ENCODE data around the gene CENPC. TPM values are rescaled to one million over a fixed set of nuclear protein-coding genes. Genes with fewer than 3 reads are reported as not detected.
"Not testable (repeated sequence)": the region's sequence is repeated elsewhere in the genome, so short reads cannot be mapped to it uniquely, and the experiment has no call there.

Gene CENPC
- total and polyA plus RNA-seq, 9 donors = 10.9 to 23.4 (median 13.5) TPM

GRCh38 chr4:67452100-67452845 is 93.0 kb downstream of the CENPC start:
- Histone ChIP-seq H3K27me3 (ENCODE audit: control insufficient read depth, insufficient read depth, low read length) (no peaks in the 10 kb centered on the region), H3K4me1 (ENCODE audit: control insufficient read depth, insufficient read depth, low read length) (no peaks in the 10 kb centered on the region), H3K36me3 (ENCODE audit: control insufficient read depth, insufficient read depth, low read length) (peaks cover 4% of the 10 kb centered on the region), H3K4me3 (ENCODE audit: low read length) (no peak overlapping the region), H3K9me3 (replicated peaks; ENCODE audit: control insufficient read depth, low read depth, low read length) (peaks cover 3% of the 10 kb centered on the region), H3K27ac (ENCODE audit: low read length) (no peak overlapping the region)
- no peak for DNase-seq
- WGBS (ENCODE audit: insufficient coverage) = 17% methylated on average over 1 of the region's 4 CpGs

DNA sequence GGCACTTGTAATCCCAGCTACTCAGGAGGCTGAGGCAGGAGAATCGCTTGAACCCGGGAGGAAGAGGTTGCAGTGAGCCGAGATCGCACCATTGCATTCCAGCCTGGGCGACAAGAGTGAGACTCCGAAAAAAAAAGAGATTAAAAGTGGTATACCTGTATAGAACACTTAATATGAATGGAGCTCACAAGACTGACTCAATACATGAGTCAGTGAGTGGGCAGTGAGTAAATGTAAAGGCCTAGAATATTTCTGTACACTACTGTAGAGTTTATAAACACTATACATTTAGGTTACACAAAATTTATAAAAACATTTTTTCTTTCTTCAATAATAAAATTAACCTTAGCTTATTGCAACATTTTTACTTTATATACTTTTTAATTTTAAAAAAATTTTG is 93.8 kb downstream of the CENPC start:
- Histone ChIP-seq H3K27ac (ENCODE audit: low read length) (no peak overlapping the region), H3K4me3 (ENCODE audit: low read length) (no peak overlapping the region), H3K4me1 (ENCODE audit: control insufficient read depth, insufficient read depth, low read length) (no peaks in the 10 kb centered on the region), H3K27me3 (ENCODE audit: control insufficient read depth, insufficient read depth, low read length) (no peaks in the 10 kb centered on the region), H3K9me3 (replicated peaks; ENCODE audit: control insufficient read depth, low read depth, low read length) (peaks cover 3% of the 10 kb centered on the region), H3K36me3 (ENCODE audit: control insufficient read depth, insufficient read depth, low read length) (peaks cover 4% of the 10 kb centered on the region)
- DNase-seq = no peak
- WGBS (ENCODE audit: insufficient coverage) = 100% methylated on average over 2 of the region's 6 CpGs

DNA sequence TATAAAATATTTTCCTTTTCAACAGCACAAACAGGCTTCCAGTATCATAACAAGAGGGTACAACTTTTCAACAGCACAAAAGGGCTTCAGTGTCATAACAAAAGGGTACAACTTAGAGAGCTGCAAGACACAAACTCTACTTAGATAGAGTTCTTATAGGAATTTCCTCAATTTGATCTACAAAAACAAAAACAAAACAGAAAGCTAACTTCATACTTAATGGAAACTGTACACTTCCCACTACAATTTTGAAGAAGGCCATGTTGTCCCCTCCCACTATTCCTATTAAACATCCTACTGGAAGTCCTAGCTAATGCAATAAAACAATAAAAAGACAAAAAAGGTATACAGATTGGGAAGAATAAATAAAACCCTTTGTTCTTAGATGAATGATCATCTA is 96.7 kb downstream of the CENPC start:
- peaks cover 3% of the 10 kb centered on the region for H3K9me3 ChIP-seq (replicated peaks; ENCODE audit: control insufficient read depth, low read depth, low read length)
- no peaks in the 10 kb centered on the region for H3K36me3 ChIP-seq (ENCODE audit: control insufficient read depth, insufficient read depth, low read length)
- no peak overlapping the region for H3K27ac ChIP-seq (ENCODE audit: low read length)
- H3K27me3 ChIP-seq (ENCODE audit: control insufficient read depth, insufficient read depth, low read length) = no peaks in the 10 kb centered on the region
- H3K4me3 ChIP-seq (ENCODE audit: low read length) = no peak overlapping the region
- DNase-seq = no peak
- H3K4me1 ChIP-seq (ENCODE audit: control insufficient read depth, insufficient read depth, low read length) = no peaks in the 10 kb centered on the region

DNA sequence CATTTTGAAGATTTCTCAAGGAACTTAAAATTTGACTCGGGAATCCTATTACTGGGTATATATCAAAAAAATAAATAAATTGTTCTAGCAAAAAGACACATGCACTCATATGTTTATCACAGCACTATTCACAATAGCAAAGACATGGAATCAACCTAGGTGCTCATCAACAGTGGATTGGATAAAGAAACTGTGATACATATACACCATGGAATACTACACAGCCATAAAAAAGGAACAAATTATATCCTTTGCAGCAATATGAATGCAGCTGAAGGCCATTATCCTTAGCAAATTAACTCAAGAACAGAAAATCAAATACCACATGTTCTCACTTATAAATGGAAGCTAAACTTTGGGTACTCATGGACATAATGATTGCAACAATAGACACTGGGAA is 97.4 kb downstream of the CENPC start:
- Histone ChIP-seq H3K9me3 (replicated peaks; ENCODE audit: control insufficient read depth, low read depth, low read length) (peaks cover 3% of the 10 kb centered on the region), H3K27ac (ENCODE audit: low read length) (no peak overlapping the region), H3K36me3 (ENCODE audit: control insufficient read depth, insufficient read depth, low read length) (no peaks in the 10 kb centered on the region), H3K4me3 (ENCODE audit: low read length) (no peak overlapping the region), H3K27me3 (ENCODE audit: control insufficient read depth, insufficient read depth, low read length) (no peaks in the 10 kb centered on the region), H3K4me1 (ENCODE audit: control insufficient read depth, insufficient read depth, low read length) (no peaks in the 10 kb centered on the region)
- DNase-seq = no peak
- WGBS (ENCODE audit: insufficient coverage) = no CpG with 5 or more reads among the region's 1 CpG

DNA sequence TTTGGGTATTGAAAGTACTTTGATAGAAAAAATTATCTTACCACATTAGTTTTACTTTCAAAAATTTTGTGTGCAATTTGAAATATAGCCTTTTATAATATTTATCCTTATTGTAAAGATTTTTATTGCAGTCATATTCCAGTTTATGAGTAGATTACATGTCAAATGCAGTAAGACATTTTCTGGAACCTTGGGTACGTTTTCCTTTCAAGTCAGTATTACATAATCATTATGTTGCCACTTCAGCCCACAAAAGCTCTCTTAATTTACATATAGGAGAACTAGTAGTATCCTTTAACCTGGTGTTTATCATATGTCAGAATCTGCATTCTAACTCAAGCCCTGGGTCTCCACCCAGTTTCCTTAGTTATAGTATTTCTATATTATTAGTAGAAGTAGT is 98.5 kb downstream of the CENPC start:
- Histone ChIP-seq H3K36me3 (ENCODE audit: control insufficient read depth, insufficient read depth, low read length) (no peaks in the 10 kb centered on the region), H3K27ac (ENCODE audit: low read length) (no peak overlapping the region), H3K9me3 (replicated peaks; ENCODE audit: control insufficient read depth, low read depth, low read length) (peaks cover 3% of the 10 kb centered on the region), H3K27me3 (ENCODE audit: control insufficient read depth, insufficient read depth, low read length) (no peaks in the 10 kb centered on the region), H3K4me3 (ENCODE audit: low read length) (no peak overlapping the region), H3K4me1 (ENCODE audit: control insufficient read depth, insufficient read depth, low read length) (no peaks in the 10 kb centered on the region)
- DNase-seq = no peak
- no CpG with 5 or more reads among the region's 1 CpG for WGBS (ENCODE audit: insufficient coverage)

DNA sequence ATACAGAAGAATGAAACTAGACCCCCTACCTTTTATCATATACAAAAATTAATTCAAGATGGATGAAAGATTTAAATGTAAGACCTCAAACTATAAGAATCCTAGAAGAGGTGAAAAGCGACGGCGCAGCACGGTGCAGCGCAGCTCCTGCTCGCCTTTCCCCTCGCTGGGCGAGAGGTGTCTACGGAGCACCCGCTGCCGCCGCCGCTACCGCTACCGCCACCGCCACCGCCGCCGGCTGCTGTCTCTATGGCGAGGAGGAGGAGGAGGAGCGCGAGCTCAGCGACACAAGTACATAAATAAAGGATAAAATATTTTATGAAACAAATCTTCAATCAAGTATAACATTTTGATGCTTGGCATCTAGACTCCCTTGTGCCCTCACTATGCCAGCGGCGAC is 99.4 kb downstream of the CENPC start:
- H3K4me3 ChIP-seq (ENCODE audit: low read length); DNase-seq; H3K9me3 ChIP-seq (replicated peaks; ENCODE audit: control insufficient read depth, low read depth, low read length); H3K36me3 ChIP-seq (ENCODE audit: control insufficient read depth, insufficient read depth, low read length); H3K4me1 ChIP-seq (ENCODE audit: control insufficient read depth, insufficient read depth, low read length); H3K27me3 ChIP-seq (ENCODE audit: control insufficient read depth, insufficient read depth, low read length); H3K27ac ChIP-seq (ENCODE audit: low read length): not testable (repeated sequence)
- 50% methylated on average over 2 of the region's 25 CpGs for WGBS (ENCODE audit: insufficient coverage)

GRCh38 chr4:67438975-67439374 is 106.3 kb downstream of the CENPC start:
- Histone ChIP-seq H3K27ac (ENCODE audit: low read length) (no peak overlapping the region), H3K9me3 (replicated peaks; ENCODE audit: control insufficient read depth, low read depth, low read length) (no peaks in the 10 kb centered on the region), H3K27me3 (ENCODE audit: control insufficient read depth, insufficient read depth, low read length) (no peaks in the 10 kb centered on the region), H3K4me1 (ENCODE audit: control insufficient read depth, insufficient read depth, low read length) (no peaks in the 10 kb centered on the region), H3K4me3 (ENCODE audit: low read length) (no peak overlapping the region), H3K36me3 (ENCODE audit: control insufficient read depth, insufficient read depth, low read length) (no peaks in the 10 kb centered on the region)
- no CpG with 5 or more reads among the region's 4 CpGs for WGBS (ENCODE audit: insufficient coverage)
- DNase-seq = no peak

- Histone ChIP-seq H3K9me3 (replicated peaks; ENCODE audit: control insufficient read depth, low read depth, low read length) (no peaks in the 10 kb centered on the region), H3K27ac (ENCODE audit: low read length) (no peak overlapping the region), H3K4me1 (ENCODE audit: control insufficient read depth, insufficient read depth, low read length) (no peaks in the 10 kb centered on the region), H3K4me3 (ENCODE audit: low read length) (no peak overlapping the region), H3K36me3 (ENCODE audit: control insufficient read depth, insufficient read depth, low read length) (no peaks in the 10 kb centered on the region), H3K27me3 (ENCODE audit: control insufficient read depth, insufficient read depth, low read length) (no peaks in the 10 kb centered on the region)
- no CpG with 5 or more reads among the region's 2 CpGs for WGBS (ENCODE audit: insufficient coverage)
- DNase-seq = no peak
Measured at GRCh38 chr4:67437974-67438713, 107.2 kb downstream of the CENPC start.

DNA sequence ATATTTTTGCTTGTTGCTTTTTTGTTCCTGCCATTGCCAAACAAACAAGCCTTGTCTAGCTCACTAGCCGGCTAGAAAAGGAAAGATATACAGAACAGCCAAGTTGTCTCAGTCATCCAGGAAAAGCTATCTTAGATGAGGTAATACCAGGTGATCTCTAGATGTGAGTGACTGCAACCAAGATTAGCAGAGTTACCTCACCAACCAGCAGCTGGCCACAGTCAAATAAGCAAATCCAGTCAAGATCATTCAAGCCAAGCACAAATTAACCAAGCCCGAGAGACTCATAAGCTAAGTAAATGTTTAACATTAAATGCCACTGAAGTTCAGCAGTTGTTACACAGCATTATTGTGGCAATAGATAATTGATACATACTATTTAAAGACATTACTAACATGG is 108.6 kb downstream of the CENPC start:
- H3K36me3 ChIP-seq (ENCODE audit: control insufficient read depth, insufficient read depth, low read length) = no peaks in the 10 kb centered on the region
- no peaks in the 10 kb centered on the region for H3K9me3 ChIP-seq (replicated peaks; ENCODE audit: control insufficient read depth, low read depth, low read length)
- no peaks in the 10 kb centered on the region for H3K27me3 ChIP-seq (ENCODE audit: control insufficient read depth, insufficient read depth, low read length)
- no peak overlapping the region for H3K27ac ChIP-seq (ENCODE audit: low read length)
- no CpG with 5 or more reads among the region's 2 CpGs for WGBS (ENCODE audit: insufficient coverage)
- DNase-seq = no peak
- H3K4me3 ChIP-seq (ENCODE audit: low read length) = no peak overlapping the region
- no peaks in the 10 kb centered on the region for H3K4me1 ChIP-seq (ENCODE audit: control insufficient read depth, insufficient read depth, low read length)

DNA sequence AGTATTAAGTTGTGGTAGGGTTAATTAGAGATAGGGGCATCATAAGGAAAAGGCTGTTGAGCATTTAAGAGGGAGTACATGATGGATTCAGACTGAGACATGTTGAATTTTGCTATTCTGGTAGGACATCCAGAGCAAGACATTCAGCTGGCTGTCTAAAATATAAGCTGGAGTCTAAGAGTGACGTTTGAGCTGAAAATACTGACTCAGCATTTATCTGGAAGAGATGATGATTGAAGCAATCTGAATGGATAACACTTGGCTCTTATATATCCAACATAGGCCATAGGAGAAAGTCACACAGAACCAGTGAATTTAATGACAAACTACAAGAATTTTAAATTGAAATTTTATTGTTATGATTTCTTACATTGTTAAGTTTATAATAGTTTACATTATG is 114.3 kb downstream of the CENPC start:
- H3K36me3 ChIP-seq (ENCODE audit: control insufficient read depth, insufficient read depth, low read length) = no peaks in the 10 kb centered on the region
- H3K27me3 ChIP-seq (ENCODE audit: control insufficient read depth, insufficient read depth, low read length) = no peaks in the 10 kb centered on the region
- H3K9me3 ChIP-seq (replicated peaks; ENCODE audit: control insufficient read depth, low read depth, low read length) = no peaks in the 10 kb centered on the region
- no peak for DNase-seq
- H3K4me1 ChIP-seq (ENCODE audit: control insufficient read depth, insufficient read depth, low read length) = no peaks in the 10 kb centered on the region
- WGBS (ENCODE audit: insufficient coverage) = no CpG with 5 or more reads among the region's 1 CpG
- H3K4me3 ChIP-seq (ENCODE audit: low read length) = no peak overlapping the region
- H3K27ac ChIP-seq (ENCODE audit: low read length) = no peak overlapping the region

Measured in muscle of leg (tissue), 11 donors.